CD4-positive, alpha-beta T cell (primary cell): ENCODE measurements around the gene SAG. TPM values are rescaled to one million over a fixed set of nuclear protein-coding genes. Genes with fewer than 3 reads are reported as not detected.

Source experiments
- ATAC-seq: fragments of 200-7000 bp; cut with Tn5 transposase; one replicate; pipeline ENCODE4 v1.10.0; 2022; ENCODE audit warnings: mild to moderate bottlenecking; ENCODE audit not compliant: poor library complexity
- CTCF ChIA-PET: fragments of 350-600 bp; sonication (Branson Sonifier 250); formaldehyde crosslinking; loops from one replicate; lab custom pipeline; 2021; ENCODE audit warnings: antibody characterized with exemption, inconsistent platforms; lab: Charles Lee
- POLR2A ChIA-PET: fragments of 350-600 bp; sonication (Branson Sonifier 250); formaldehyde crosslinking; loops from one replicate; lab custom pipeline; 2021; ENCODE audit warnings: antibody characterized with exemption, inconsistent platforms; lab: Charles Lee
- DNase-seq, 14 experiments: peaks; one replicate each; pipeline ENCODE4 v3.0.0-alpha.2; 2013 to 2020; ENCODE audit warnings: mixed read lengths in 2 of 14
- H3K27ac ChIP-seq, 2 donors: one replicate each; pipeline versions ENCODE4 v1.5.1 to v1.7.0; 2013; ENCODE audit warnings: low read length in 2 of 2, low read depth in 1 of 2, mild to moderate bottlenecking in 1 of 2
- H3K27me3 ChIP-seq, 2 experiments: 1 replicate in 1 of 2; 2 replicates in 1 of 2; pipeline versions ENCODE4 v1.6.1 to v1.7.0; 2013; ENCODE audit warnings: low read length in 2 of 2, control low read depth in 1 of 2, mild to moderate bottlenecking in 1 of 2, moderate library complexity in 1 of 2; ENCODE audit not compliant: insufficient read depth in 2 of 2, control insufficient read depth in 1 of 2
- H3K36me3 ChIP-seq: one replicate; pipeline ENCODE4 v1.6.1; 2013; ENCODE audit warnings: low read length, control low read depth; ENCODE audit not compliant: insufficient read depth
- H3K4me1 ChIP-seq: one replicate; pipeline ENCODE4 v1.6.1; 2013; ENCODE audit warnings: low read length, control low read depth; ENCODE audit not compliant: insufficient read depth
- H3K4me3 ChIP-seq: one replicate; pipeline ENCODE4 v1.5.1; 2013; ENCODE audit warnings: mild to moderate bottlenecking, low read length, moderate library complexity
- H3K9me3 ChIP-seq, 2 experiments: 1 replicate in 1 of 2; 2 replicates in 1 of 2; pipeline versions ENCODE4 v1.6.1 to v1.7.0; 2013; ENCODE audit warnings: low read length in 2 of 2, mild to moderate bottlenecking in 2 of 2, control low read depth in 1 of 2, moderate library complexity in 1 of 2; ENCODE audit not compliant: control insufficient read depth in 1 of 2, insufficient read depth in 1 of 2
- H3K27ac Mint-ChIP-seq: one replicate; pipeline ENCODE4 v1.8.0; 2020; ENCODE audit warnings: mixed read lengths
- H3K27me3 Mint-ChIP-seq: one replicate; pipeline ENCODE4 v1.8.0; 2021; ENCODE audit warnings: mixed read lengths
- H3K36me3 Mint-ChIP-seq: one replicate; pipeline ENCODE4 v1.8.0; 2021; ENCODE audit warnings: low read depth, mixed read lengths
- H3K4me1 Mint-ChIP-seq: one replicate; pipeline ENCODE4 v1.8.0; 2021; ENCODE audit warnings: low read depth, mixed read lengths
- H3K4me3 Mint-ChIP-seq: one replicate; pipeline ENCODE4 v1.8.0; 2020; ENCODE audit warnings: mild to moderate bottlenecking, mixed read lengths
- H3K9me3 Mint-ChIP-seq: one replicate; pipeline ENCODE4 v1.8.0; 2020; ENCODE audit warnings: mixed read lengths
- intact Hi-C, 2 experiments: fragments of 100-400 bp; cut with DNase I in 1 of 2; cut with micrococcal nuclease in 1 of 2; formaldehyde crosslinking; loops; one replicate each; pipeline versions ENCODE4 v1.15.1 to v1.9.0; 2023 to 2025; cut with DNase I, micrococcal nuclease
- total RNA-seq, 174 experiments: library from RNA in 2 of 174; stranded (reverse) in 2 of 174; gene quantifications; one replicate each; pipeline ENCODE4 v1.2.3 and lab custom pipeline; 2021 to 2026
- TF ChIP-seq, protein P1 (sequence below): fragments of 200-600 bp; IDR thresholded peaks from one replicate; pipeline ENCODE4 v1.8.0; 2022; ENCODE audit warnings: antibody characterized with exemption, mild to moderate bottlenecking

The SAG gene
- total RNA-seq, 2 experiments from 2014 or later, result 0.03 to 0.22 TPM

GRCh38 chr2:233338046-233338445 is 30.4 kb downstream of the SAG start:
- H3K27me3 ChIP-seq, result no peaks in the 10 kb centered on the region
- Mint-ChIP-seq H3K9me3 (no peaks in the 10 kb centered on the region), H3K36me3 (no peaks in the 10 kb centered on the region), H3K4me1 (peaks cover 32% of the 10 kb centered on the region), H3K27me3 (no peaks in the 10 kb centered on the region), H3K4me3 (no peak overlapping the region), H3K27ac (no peak overlapping the region)
- TF ChIP-seq, protein P1, sequence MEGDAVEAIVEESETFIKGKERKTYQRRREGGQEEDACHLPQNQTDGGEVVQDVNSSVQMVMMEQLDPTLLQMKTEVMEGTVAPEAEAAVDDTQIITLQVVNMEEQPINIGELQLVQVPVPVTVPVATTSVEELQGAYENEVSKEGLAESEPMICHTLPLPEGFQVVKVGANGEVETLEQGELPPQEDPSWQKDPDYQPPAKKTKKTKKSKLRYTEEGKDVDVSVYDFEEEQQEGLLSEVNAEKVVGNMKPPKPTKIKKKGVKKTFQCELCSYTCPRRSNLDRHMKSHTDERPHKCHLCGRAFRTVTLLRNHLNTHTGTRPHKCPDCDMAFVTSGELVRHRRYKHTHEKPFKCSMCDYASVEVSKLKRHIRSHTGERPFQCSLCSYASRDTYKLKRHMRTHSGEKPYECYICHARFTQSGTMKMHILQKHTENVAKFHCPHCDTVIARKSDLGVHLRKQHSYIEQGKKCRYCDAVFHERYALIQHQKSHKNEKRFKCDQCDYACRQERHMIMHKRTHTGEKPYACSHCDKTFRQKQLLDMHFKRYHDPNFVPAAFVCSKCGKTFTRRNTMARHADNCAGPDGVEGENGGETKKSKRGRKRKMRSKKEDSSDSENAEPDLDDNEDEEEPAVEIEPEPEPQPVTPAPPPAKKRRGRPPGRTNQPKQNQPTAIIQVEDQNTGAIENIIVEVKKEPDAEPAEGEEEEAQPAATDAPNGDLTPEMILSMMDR, result no peak
- H3K27ac ChIP-seq, result no peak overlapping the region
- H3K9me3 ChIP-seq, result no peaks in the 10 kb centered on the region
- intact Hi-C loops, result no loop called here
- ChIA-PET POLR2A (no interaction called here), CTCF (no interaction called here)
- ATAC-seq (no peak), DNase-seq (no peak)
- H3K4me1 ChIP-seq, result peaks cover 27% of the 10 kb centered on the region
- no peak overlapping the region for H3K4me3 ChIP-seq
- no peaks in the 10 kb centered on the region for H3K36me3 ChIP-seq

GRCh38 chr2:233338812-233339368 is 31.3 kb downstream of the SAG start:
- no peak overlapping the region for H3K4me3 Mint-ChIP-seq
- no peaks in the 10 kb centered on the region for H3K9me3 Mint-ChIP-seq
- Histone ChIP-seq H3K27me3 (no peaks in the 10 kb centered on the region), H3K4me1 (peaks cover 19% of the 10 kb centered on the region), H3K4me3 (no peak overlapping the region), H3K9me3 (no peaks in the 10 kb centered on the region), H3K27ac (no peak overlapping the region), H3K36me3 (no peaks in the 10 kb centered on the region)
- no peak overlapping the region for H3K27ac Mint-ChIP-seq
- no peaks in the 10 kb centered on the region for H3K27me3 Mint-ChIP-seq
- TF ChIP-seq, protein P1, result no peak
- ATAC-seq (no peak), DNase-seq (no peak)
- intact Hi-C loops, result no loop called here
- H3K4me1 Mint-ChIP-seq, result peaks cover 23% of the 10 kb centered on the region
- POLR2A ChIA-PET, result no interaction called here
- H3K36me3 Mint-ChIP-seq, result no peaks in the 10 kb centered on the region
- CTCF ChIA-PET, result no interaction called here

- TF ChIP-seq, protein P1, result no peak
- Histone ChIP-seq H3K4me3 (no peak overlapping the region), H3K9me3 (no peaks in the 10 kb centered on the region), H3K27me3 (no peaks in the 10 kb centered on the region), H3K27ac (no peak overlapping the region), H3K4me1 (peaks cover 14% of the 10 kb centered on the region), H3K36me3 (no peaks in the 10 kb centered on the region)
- ATAC-seq (no peak), DNase-seq (no peak)
- peaks cover 18% of the 10 kb centered on the region for H3K4me1 Mint-ChIP-seq
- no peak overlapping the region for H3K4me3 Mint-ChIP-seq
- H3K36me3 Mint-ChIP-seq, result no peaks in the 10 kb centered on the region
- no peaks in the 10 kb centered on the region for H3K27me3 Mint-ChIP-seq
- ChIA-PET CTCF (no interaction called here), POLR2A (no interaction called here)
- intact Hi-C loops, result no loop called here
- no peak overlapping the region for H3K27ac Mint-ChIP-seq
- H3K9me3 Mint-ChIP-seq, result no peaks in the 10 kb centered on the region
These were observed 31.8 kb downstream of the SAG start for GRCh38 chr2:233339427-233339826.
